ENCODE measurements around the gene PPM1N.
"Not testable (repeated sequence)": the region's sequence is repeated elsewhere in the genome, so short reads cannot be mapped to it uniquely, and the experiment has no call there.

Gene PPM1N

DNA sequence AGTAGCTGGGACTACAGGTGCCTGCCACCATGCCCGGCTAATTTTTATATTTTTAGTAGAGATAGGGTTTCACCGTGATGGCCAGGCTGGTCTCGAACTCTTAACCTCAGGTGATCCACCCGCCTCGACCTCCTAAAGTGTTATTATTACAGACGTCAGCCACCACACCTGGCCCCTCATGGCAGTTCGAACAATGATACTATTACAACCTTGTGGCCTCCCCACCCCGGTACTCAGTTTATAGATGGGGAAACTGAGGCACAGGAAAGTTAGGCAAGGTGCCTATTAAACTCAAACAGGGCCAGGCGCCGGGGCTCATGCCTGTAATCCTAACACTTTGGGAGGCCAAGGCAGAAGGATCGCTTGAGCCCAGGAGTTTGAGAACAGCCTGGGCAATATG, 12.1 kb downstream of the PPM1N start:
- not testable (repeated sequence) for DNase-seq

- DNase-seq = no peak
These were observed 12.8 kb downstream of the PPM1N start for GRCh38 chr19:45511074-45511473.

- no peak for DNase-seq
These were observed 14.7 kb downstream of the PPM1N start for GRCh38 chr19:45512881-45513483.

GRCh38 chr19:45514376-45515051, 16.3 kb downstream of the PPM1N start:
- DNase-seq = peak in 1 of 2 donors; percentile 48

GRCh38 chr19:45515081-45515624, 16.9 kb downstream of the PPM1N start:
- peak; percentile 97 to 99 for DNase-seq

DNA sequence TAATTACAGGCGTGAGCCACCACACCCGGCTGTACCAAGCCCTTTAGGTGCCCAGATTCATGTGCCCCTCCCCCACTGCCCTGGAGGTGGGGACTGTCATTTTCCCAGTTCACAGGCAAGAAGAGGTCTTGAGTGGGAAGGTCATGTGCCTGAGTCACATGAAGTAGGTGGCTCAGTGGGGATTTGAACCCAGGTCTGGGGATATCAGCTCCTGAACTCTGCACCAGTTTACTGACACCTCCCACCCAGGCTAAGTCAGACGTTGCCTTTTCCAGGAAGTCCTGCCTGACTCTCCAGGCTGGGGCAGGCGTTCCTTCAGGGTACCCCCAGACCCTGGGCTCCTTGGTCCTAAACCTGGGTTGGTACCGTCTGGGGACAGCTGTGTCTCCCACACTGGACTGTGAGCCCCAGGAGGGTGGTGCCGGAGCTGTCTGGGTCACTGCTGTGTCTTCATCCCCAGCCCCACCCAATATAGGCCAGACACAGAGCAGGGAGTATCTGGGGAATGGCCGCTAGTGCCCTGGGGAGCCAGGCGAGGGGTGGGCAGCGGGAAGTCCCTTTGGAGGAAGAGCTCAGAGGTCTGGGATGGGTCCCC, 17.7 kb downstream of the PPM1N start:
- peak; percentile 74 to 92 for DNase-seq

GRCh38 chr19:45517238-45517637, 19.0 kb downstream of the PPM1N start:
- no peak for DNase-seq

DNA sequence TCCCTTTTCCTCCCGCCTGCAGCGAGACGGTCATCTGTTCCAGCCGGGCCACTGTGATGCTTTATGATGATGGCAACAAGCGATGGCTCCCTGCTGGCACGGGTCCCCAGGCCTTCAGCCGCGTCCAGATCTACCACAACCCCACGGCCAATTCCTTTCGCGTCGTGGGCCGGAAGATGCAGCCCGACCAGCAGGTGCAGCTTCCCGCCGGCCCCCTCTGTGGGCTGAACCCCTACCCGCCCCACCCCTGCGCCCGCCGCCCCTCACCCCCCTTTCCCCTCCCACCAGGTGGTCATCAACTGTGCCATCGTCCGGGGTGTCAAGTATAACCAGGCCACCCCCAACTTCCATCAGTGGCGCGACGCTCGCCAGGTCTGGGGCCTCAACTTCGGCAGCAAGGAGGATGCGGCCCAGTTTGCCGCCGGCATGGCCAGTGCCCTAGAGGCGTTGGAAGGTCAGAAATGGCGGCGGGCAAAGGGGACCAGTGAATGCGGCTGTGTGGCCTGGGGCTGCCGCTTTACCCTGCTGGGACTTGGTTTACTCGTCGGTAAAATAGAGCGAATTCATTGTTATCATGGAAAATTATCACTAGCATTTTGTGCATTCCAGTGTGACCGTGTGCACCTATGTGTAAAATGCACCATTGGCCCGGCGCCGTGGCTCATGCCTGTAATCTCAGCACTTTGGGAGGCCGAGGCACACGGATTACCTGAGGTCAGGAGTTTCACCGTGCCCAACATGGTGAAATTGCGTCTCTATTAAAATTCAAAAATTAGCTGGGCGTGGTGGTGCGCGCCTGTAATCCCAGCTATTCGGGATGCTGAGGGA, 19.6 kb downstream of the PPM1N start:
- DNase-seq = no peak

DNA sequence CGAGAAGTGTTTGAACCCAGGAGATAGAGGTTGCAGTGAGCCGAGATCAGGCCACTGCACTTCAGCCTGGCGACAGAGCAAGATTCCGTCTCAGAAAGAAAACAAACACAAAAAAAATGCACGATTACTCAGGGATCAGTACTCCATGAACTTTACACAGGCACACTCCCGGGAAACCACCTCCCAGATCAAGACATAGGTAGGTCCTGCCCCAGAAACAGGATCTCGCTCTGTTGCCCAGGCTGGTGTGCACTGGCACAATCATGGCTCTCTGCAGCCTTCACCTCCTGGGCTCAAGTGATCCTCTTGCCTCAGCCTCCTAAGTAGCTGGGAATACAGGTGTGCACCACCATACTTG, 20.2 kb downstream of the PPM1N start:
- DNase-seq = no peak

GRCh38 chr19:45522010-45522941, 24.0 kb downstream of the PPM1N start:
- DNase-seq = no peak

- peak; percentile 71 to 92 for DNase-seq
These were observed 25.5 kb downstream of the PPM1N start for GRCh38 chr19:45523642-45524256.

- no peak for DNase-seq
These were observed 26.4 kb downstream of the PPM1N start for GRCh38 chr19:45524575-45525129.

GRCh38 chr19:45526143-45526542, 27.9 kb downstream of the PPM1N start:
- DNase-seq = peak; percentile 72 to 85

DNA sequence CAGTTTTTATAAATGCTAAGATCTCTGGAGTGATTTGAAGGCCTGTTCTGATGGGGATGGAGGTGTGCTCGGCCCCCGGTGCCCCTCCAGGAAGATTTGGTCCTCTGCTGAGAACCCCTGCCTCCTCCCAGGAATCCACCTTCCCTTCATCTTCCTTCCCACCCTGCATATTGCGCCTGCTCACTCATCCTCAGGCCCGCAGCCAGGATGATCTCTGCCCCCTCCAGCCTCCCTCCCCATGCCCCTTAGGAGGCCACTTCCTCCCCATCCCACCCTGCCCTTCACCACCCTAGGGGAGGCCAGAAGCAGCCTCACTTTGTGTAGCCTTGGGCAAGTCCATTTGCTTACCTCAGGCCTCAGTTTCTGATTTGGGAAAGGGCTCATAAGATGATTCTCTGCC, 28.7 kb downstream of the PPM1N start:
- no peak for DNase-seq

- DNase-seq = no peak
These were observed 29.5 kb downstream of the PPM1N start for GRCh38 chr19:45527731-45528130.

GRCh38 chr19:45528149-45528743, 30.0 kb downstream of the PPM1N start:
- no peak for DNase-seq

- DNase-seq = no peak
These were observed 30.6 kb downstream of the PPM1N start for GRCh38 chr19:45528744-45529419.

DNA sequence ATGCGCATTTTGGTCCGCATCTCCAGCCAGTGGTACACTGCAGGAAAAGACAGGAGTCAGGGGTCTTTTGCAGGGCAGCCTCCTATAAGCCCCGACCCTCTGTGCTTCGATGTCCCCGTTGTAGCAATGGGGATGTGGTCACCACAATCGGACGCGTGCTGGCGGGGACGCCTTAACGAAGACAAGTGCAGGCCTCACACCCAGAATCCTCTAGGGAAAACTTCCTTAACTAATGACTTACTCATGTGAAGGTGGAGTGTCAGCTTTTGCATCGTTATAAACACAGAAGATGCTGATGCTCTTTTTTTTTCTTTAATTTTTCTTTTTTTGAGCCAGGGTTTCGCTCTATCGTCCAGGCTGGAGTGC, 31.2 kb downstream of the PPM1N start:
- DNase-seq = no peak

DNA sequence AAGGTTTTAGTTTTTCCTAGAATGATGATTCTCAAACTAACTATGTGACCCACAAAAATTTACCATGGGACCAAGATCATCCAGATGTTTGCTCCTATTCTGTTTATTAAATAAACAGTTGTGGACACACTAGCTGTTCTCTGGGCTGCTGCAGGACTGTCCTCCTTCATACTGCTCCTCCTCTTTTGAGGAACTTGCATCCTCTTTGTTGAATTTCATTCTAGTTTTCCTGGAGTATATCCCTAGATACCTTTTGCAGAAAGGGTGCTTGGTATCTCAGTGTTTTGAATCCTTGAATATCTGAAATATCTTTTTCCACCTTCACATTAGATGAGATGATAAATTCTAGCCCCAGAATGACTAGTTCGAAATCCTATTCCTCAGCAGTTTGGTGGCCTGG, 33.1 kb downstream of the PPM1N start:
- no peak for DNase-seq

- DNase-seq = no peak
These were observed 41.2 kb downstream of the PPM1N start for GRCh38 chr19:45539459-45539858.

Data from inflammatory macrophage treated with lipopolysaccharide for 1 hour (primary cell).